Measurements from ENCODE around the gene SMPD1. TPM values are rescaled to one million over a fixed set of nuclear protein-coding genes. Genes with fewer than 3 reads are reported as not detected.

The SMPD1 gene
- total RNA-seq, 4 donors from 2014 or later: 11.6 to 21.4 (median 14.3) TPM

DNA sequence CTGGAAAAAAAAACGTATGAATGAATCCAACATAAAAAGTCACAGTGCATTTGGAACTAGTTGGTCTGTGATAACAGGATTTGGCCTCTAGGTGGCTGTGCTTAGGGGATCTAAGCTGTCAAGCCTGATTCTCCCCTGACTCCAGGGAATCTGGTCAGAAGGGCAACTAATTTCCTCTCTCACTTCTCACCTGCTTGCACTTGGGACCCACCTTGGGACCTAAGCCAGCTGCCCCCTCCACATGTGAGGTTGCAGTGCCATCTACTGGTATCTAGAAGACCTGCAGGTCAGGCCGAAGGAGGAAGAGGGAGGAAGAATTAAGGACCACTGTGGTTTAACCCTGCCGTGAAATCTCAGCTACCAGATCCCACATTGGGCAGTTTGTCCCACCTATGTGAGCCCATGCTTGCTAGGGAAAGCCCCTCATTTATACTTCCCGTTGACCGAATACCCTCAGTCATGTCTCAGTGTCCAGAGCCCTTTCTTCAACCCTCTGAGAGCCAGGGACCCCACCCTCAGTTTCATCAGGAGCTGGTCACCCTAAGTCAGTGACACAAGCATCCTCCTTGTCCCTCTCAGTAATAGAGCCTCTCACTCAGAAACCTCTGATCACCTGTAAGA lies 36.8 kb upstream of the SMPD1 start:
- WGBS, 2 donors: 4 to 14% methylated on average over 5 of the region's 5 CpGs
- Histone ChIP-seq H3K27ac (no peak overlapping the region), H3K36me3 (no peaks in the 10 kb centered on the region), H3K4me1 (peaks cover 0 to 28% (median 9%) of the 10 kb centered on the region in 3 donors), H3K9me3 (no peaks in the 10 kb centered on the region), H3K4me3 (no peak overlapping the region), H3K27me3 (no peaks in the 10 kb centered on the region)
- DNase-seq: no peak
- TF ChIP-seq POLR2A (IDR thresholded peaks at IDR 0.05): no peak
- TF ChIP-seq, protein P1, sequence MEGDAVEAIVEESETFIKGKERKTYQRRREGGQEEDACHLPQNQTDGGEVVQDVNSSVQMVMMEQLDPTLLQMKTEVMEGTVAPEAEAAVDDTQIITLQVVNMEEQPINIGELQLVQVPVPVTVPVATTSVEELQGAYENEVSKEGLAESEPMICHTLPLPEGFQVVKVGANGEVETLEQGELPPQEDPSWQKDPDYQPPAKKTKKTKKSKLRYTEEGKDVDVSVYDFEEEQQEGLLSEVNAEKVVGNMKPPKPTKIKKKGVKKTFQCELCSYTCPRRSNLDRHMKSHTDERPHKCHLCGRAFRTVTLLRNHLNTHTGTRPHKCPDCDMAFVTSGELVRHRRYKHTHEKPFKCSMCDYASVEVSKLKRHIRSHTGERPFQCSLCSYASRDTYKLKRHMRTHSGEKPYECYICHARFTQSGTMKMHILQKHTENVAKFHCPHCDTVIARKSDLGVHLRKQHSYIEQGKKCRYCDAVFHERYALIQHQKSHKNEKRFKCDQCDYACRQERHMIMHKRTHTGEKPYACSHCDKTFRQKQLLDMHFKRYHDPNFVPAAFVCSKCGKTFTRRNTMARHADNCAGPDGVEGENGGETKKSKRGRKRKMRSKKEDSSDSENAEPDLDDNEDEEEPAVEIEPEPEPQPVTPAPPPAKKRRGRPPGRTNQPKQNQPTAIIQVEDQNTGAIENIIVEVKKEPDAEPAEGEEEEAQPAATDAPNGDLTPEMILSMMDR (IDR thresholded peaks at IDR 0.05): peak; percentile 74 to 90 (median 84)
- intact Hi-C loops (cut with DNase I): no loop called here

- DNase-seq: no peak
These were observed 35.4 kb upstream of the SMPD1 start for GRCh38 chr11:6354651-6355485.

GRCh38 chr11:6356503-6357055 lies 33.7 kb upstream of the SMPD1 start:
- intact Hi-C loops (cut with DNase I): no loop called here
- Histone ChIP-seq H3K27ac (peak overlapping the region in 1 of 4 donors; percentile 30), H3K4me3 (no peak overlapping the region), H3K27me3 (no peaks in the 10 kb centered on the region), H3K36me3 (no peaks in the 10 kb centered on the region), H3K4me1 (peaks cover 0 to 28% (median 9%) of the 10 kb centered on the region in 3 donors), H3K9me3 (no peaks in the 10 kb centered on the region)
- TF ChIP-seq, protein P1 (IDR thresholded peaks at IDR 0.05): no peak
- no peak for TF ChIP-seq POLR2A (IDR thresholded peaks at IDR 0.05)
- WGBS, 2 donors: 49 to 58% methylated on average over 4 of the region's 4 CpGs
- DNase-seq: no peak

More at GRCh38 chr11:6354651-6355485, 35.4 kb upstream of the SMPD1 start:
- H3K27me3 ChIP-seq: no peaks in the 10 kb centered on the region
- TF ChIP-seq, protein P1 (IDR thresholded peaks at IDR 0.05): no peak
- no peak for TF ChIP-seq POLR2A (IDR thresholded peaks at IDR 0.05)
- H3K4me3 ChIP-seq: no peak overlapping the region
- WGBS, 2 donors: 76 to 84% methylated on average over 3 to 4 of the region's 4 CpGs
- peaks cover 0 to 28% (median 9%) of the 10 kb centered on the region in 3 donors for H3K4me1 ChIP-seq
- H3K27ac ChIP-seq: no peak overlapping the region
- intact Hi-C loops (cut with DNase I): no loop called here
- no peaks in the 10 kb centered on the region for H3K36me3 ChIP-seq
- no peaks in the 10 kb centered on the region for H3K9me3 ChIP-seq

DNA sequence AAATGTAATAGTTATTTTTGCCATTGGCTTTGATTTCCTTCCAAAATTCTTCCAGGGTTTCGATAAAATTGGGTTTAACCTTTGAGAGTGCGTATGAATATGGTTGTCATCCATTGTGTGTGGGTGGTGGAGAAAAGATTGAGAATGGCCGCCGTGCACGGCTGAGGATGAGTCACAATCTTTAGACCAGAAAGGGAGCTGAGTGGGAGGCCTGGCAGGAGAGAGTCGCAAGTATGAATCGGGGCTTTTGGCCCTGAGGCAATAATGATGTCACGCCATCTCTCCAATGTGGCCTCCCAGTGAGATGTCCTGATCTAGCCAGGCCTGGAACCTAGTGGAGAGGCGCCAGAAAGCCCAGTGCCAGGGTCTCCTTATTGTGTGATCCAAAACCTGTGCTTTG lies 33.1 kb upstream of the SMPD1 start:
- H3K4me3 ChIP-seq: no peak overlapping the region
- 22 to 23% methylated on average over 8 to 9 of the region's 9 CpGs for WGBS, 2 donors
- peak overlapping the region in 3 of 4 donors; percentile 18 to 31 (median 30) for H3K27ac ChIP-seq
- no peak for TF ChIP-seq POLR2A (IDR thresholded peaks at IDR 0.05)
- TF ChIP-seq, protein P1 (IDR thresholded peaks at IDR 0.05): no peak
- intact Hi-C loops (cut with DNase I): no loop called here
- H3K9me3 ChIP-seq: no peaks in the 10 kb centered on the region
- peaks cover 0 to 28% (median 9%) of the 10 kb centered on the region in 3 donors for H3K4me1 ChIP-seq
- no peak for DNase-seq
- no peaks in the 10 kb centered on the region for H3K27me3 ChIP-seq
- H3K36me3 ChIP-seq: no peaks in the 10 kb centered on the region

GRCh38 chr11:6360183-6360582 lies 30.1 kb upstream of the SMPD1 start:
- peaks cover 0 to 19% (median 9%) of the 10 kb centered on the region in 3 donors for H3K4me1 ChIP-seq
- H3K27ac ChIP-seq: peak overlapping the region in 1 of 4 donors; percentile 25
- H3K36me3 ChIP-seq: no peaks in the 10 kb centered on the region
- DNase-seq: no peak
- no peak overlapping the region for H3K4me3 ChIP-seq
- TF ChIP-seq, protein P1 (IDR thresholded peaks at IDR 0.05): no peak
- no peak for TF ChIP-seq POLR2A (IDR thresholded peaks at IDR 0.05)
- no peaks in the 10 kb centered on the region for H3K27me3 ChIP-seq
- WGBS, 2 donors: 63 to 69% methylated on average over 3 of the region's 3 CpGs
- intact Hi-C loops (cut with DNase I): loop anchor here (10.0 kb wide), 1 partner anchor 335 kb away; no protein-coding TSS in a partner anchor
- no peaks in the 10 kb centered on the region for H3K9me3 ChIP-seq
